ENCODE data around the gene BOD1L1.

BOD1L1 gene

GRCh38 chr4:13553081-13553480 is 74.4 kb downstream of the BOD1L1 start:
- DNase-seq: no peak

- peak; percentile 83 for DNase-seq
Observed at GRCh38 chr4:13548984-13549546, 78.5 kb downstream of the BOD1L1 start.

- DNase-seq: peak; percentile 56
Observed at GRCh38 chr4:13548059-13548983, 79.2 kb downstream of the BOD1L1 start.

- DNase-seq: peak; percentile 58
Observed at GRCh38 chr4:13547485-13548041, 80.0 kb downstream of the BOD1L1 start.

- peak; percentile 58 for DNase-seq
Observed at GRCh38 chr4:13546941-13547484, 80.5 kb downstream of the BOD1L1 start.

GRCh38 chr4:13546142-13546940 is 81.2 kb downstream of the BOD1L1 start:
- DNase-seq: no peak

- DNase-seq: no peak
Observed at GRCh38 chr4:13545394-13545808, 82.1 kb downstream of the BOD1L1 start.

GRCh38 chr4:13544606-13545393 is 82.7 kb downstream of the BOD1L1 start:
- peak; percentile 74 for DNase-seq

GRCh38 chr4:13543839-13544605 is 83.5 kb downstream of the BOD1L1 start, which contains the start of gene NKX3-2:
Gene NKX3-2 (minus strand): TSS chr4:13544508. CDS start chr4:13544414, 94 bp downstream.
- peak; percentile 36 for DNase-seq

GRCh38 chr4:13543032-13543838 is 84.3 kb downstream of the BOD1L1 start:
- DNase-seq: no peak

- no peak for DNase-seq
Observed at GRCh38 chr4:13542577-13543031, 84.9 kb downstream of the BOD1L1 start.

GRCh38 chr4:13541720-13542576 is 85.6 kb downstream of the BOD1L1 start:
- no peak for DNase-seq

GRCh38 chr4:13541176-13541604 is 86.3 kb downstream of the BOD1L1 start:
- no peak for DNase-seq

- no peak for DNase-seq
Observed at GRCh38 chr4:13540446-13541175, 86.9 kb downstream of the BOD1L1 start.

GRCh38 chr4:13539619-13540445 is 87.7 kb downstream of the BOD1L1 start:
- DNase-seq: no peak

GRCh38 chr4:13539047-13539618 is 88.4 kb downstream of the BOD1L1 start:
- DNase-seq: no peak

GRCh38 chr4:13538427-13538973 is 89.0 kb downstream of the BOD1L1 start:
- no peak for DNase-seq

Data from NCI-H774 (cell line).